NCI-H2196 (cell line): ENCODE measurements around the gene EIF2S2.
"Not testable (repeated sequence)": the region's sequence is repeated elsewhere in the genome, so short reads cannot be mapped to it uniquely, and the experiment has no call there.

Experiments used
- DNase-seq: peaks from one replicate; lab custom pipeline; 2025; ENCODE audit not compliant: unreplicated experiment; lab: John Stamatoyannopoulos, UW

The EIF2S2 gene

GRCh38 chr20:34111702-34112599 is at the start of gene EIF2S2:
Gene EIF2S2, minus strand, starts transcription at chr20:34112243. Its CDS starts 133 bp downstream, at chr20:34112110.
- DNase-seq: peak; percentile 99

- not testable (repeated sequence) for DNase-seq
These were observed 45.7 kb upstream of the EIF2S2 start for GRCh38 chr20:34157697-34158096.

GRCh38 chr20:34155836-34156235 is 43.8 kb upstream of the EIF2S2 start:
- no peak for DNase-seq

- not testable (repeated sequence) for DNase-seq
These were observed 41.1 kb upstream of the EIF2S2 start for GRCh38 chr20:34153169-34153568.

GRCh38 chr20:34152073-34152472 is 40.0 kb upstream of the EIF2S2 start:
- DNase-seq: not testable (repeated sequence)

GRCh38 chr20:34150306-34151000 is 38.4 kb upstream of the EIF2S2 start:
- no peak for DNase-seq

- DNase-seq: no peak
These were observed 33.3 kb upstream of the EIF2S2 start for GRCh38 chr20:34145280-34145819.

GRCh38 chr20:34143951-34144350 is 31.9 kb upstream of the EIF2S2 start:
- no peak for DNase-seq

GRCh38 chr20:34142121-34142520 is 30.1 kb upstream of the EIF2S2 start:
- no peak for DNase-seq

GRCh38 chr20:34141293-34141692 is 29.2 kb upstream of the EIF2S2 start:
- DNase-seq: no peak

GRCh38 chr20:34135525-34136275 is 23.7 kb upstream of the EIF2S2 start:
- DNase-seq: not testable (repeated sequence)

GRCh38 chr20:34133365-34133860 is 21.4 kb upstream of the EIF2S2 start:
- not testable (repeated sequence) for DNase-seq

GRCh38 chr20:34132943-34133342 is 20.9 kb upstream of the EIF2S2 start:
- DNase-seq: not testable (repeated sequence)

- DNase-seq: not testable (repeated sequence)
These were observed 20.4 kb upstream of the EIF2S2 start for GRCh38 chr20:34132491-34132890.

GRCh38 chr20:34131491-34131890 is 19.4 kb upstream of the EIF2S2 start:
- no peak for DNase-seq

- peak; percentile 81 for DNase-seq
These were observed 17.6 kb upstream of the EIF2S2 start for GRCh38 chr20:34129518-34130162.

- DNase-seq: no peak
These were observed 15.7 kb upstream of the EIF2S2 start for GRCh38 chr20:34127792-34128191.

- DNase-seq: no peak
These were observed 12.6 kb upstream of the EIF2S2 start for GRCh38 chr20:34124469-34125249.

GRCh38 chr20:34123309-34123708 is 11.3 kb upstream of the EIF2S2 start:
- DNase-seq: no peak
